ENCODE data around the gene DNAJB12.
"Not testable (repeated sequence)": the region's sequence is repeated elsewhere in the genome, so short reads cannot be mapped to it uniquely, and the experiment has no call there.

The DNAJB12 gene

DNA sequence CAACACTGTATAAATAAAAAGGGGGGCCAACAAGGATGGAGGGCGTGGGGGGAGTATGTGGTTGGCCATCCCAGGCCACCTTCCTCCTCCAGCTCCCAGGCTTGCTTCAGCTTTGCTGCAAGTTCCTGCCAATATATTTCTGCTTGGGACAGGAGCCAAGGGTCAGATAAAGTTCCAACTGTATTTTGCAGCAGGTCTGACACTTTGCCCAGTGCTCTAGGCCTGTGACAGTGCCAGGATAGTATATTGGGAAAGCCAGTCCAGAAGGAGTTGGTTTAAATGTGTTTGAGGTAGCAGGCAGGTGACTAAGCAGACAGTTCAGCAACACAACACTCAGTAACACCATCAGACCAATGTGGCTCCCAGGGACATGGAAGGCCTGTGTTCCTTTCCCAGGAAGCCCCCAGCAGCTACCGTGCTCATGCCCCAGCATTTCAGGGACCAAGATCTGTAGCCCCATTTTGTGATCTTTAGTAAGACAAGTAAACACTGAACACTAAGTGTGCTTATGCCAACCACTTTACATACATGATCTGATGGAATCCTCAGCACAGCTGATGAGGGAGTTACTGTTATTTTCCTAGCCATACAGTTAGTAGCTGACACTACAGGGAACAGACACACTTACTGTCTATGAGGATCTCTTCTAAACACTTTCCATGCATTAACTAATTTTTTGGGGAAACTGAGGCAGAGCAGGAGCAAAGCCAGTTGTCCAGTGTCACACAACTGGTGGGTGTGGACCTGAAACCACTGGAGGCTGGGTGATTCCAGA, 38.9 kb downstream of the DNAJB12 start:
- DNase-seq, result peak; percentile 60

DNA sequence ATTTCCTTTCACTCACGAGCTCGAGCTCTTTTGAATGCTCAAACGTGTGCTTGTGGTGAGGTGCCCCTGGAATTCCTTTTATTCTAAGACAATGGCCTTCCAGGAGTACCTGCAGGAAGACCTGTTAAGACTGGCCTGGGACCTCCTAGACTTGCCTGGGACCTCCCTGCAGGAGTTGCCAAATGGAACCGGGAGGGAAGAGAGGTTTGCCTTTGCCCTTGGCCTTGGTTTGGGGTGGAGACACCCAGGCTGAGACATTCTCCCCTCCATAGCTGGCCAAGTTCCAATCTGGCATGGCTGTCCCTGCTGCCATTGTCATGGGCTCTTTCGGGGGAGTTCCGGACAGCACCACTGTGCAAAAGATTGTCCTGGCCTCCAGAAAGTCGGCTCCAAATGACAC, 39.7 kb downstream of the DNAJB12 start:
- peak; percentile 54 for DNase-seq

DNA sequence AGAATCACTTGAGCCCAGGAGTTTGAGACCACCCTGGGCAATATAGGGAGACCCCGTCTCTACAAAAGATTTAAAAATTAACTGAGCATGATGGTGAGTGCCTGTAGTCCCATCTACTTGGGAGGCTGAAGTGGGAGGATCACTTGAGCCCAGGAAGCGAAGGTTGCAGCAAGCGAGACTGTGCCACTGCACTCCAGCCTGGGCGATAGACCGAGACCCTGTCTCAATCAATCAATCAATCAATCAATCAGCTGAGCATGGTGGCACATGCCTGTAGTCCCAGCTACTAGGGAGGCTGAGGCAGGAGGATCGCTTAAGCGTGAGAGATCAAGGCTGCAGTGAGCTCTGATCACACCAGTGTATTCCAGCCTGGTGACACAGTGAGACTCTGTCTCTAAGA, 40.5 kb downstream of the DNAJB12 start:
- DNase-seq, result no peak

DNA sequence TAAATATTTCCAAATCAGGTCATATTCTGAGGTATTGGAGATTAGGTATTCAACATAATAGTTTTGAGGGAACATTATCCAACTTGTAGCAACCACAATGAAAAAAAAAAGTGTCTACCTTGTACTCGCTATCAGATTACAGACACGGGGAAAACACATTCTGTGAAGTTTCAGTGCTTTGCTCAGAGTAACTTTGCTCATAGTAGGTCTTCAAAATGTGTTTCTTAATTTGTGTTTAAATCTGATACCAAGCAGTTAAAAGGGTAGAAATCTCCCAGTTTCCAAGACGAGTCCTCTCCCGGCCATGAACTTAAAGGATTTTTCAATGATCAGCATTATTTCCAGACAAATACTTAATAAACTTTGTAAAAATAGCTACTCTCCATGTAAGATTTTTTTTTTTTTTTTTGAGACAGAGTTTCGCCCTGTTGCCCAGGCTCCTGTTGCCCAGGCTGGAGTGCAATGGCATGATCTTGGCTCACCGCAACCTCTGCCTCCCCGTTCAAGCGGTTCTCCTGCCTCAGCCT, 41.8 kb downstream of the DNAJB12 start:
- no peak for DNase-seq

DNA sequence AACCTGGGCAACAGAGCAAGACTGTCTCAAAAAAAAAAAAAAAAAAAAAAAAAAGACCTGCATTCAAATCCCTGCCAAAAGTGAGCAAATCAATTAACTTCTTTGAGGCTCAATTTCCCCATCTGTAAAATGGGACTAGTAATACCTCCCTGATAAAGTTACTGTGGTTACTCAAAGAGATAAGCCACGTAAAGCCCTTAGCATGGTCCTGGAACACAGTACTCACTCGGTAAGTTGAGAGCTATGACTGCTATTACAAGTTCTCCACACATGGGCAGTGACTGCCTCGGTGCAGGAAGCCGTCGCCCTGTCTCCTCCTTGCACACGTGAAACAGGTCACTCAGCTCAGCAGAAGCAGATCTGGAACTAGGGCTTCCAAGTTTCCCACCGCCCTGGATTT, 43.1 kb downstream of the DNAJB12 start:
- DNase-seq, result peak; percentile 48

DNA sequence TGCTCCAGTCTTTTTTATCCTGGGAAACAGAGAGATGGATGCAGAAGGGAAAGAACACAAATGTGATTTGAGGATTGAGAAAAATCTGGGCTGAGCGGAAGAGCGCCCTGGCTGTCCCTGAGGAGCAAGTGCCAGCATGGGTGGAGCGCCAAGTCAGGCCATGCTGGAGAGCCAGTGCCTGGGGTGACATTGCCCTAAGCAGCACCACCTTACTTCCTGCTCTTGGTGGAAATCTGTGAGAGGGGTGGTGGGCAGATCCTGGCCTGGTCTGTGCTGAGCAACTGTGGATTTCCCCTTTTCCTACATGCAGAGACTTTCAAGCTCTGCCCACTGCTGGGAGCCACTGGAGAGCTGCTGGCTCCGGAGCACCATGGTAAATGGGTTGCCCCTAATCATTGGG, 44.1 kb downstream of the DNAJB12 start:
- no peak for DNase-seq

DNA sequence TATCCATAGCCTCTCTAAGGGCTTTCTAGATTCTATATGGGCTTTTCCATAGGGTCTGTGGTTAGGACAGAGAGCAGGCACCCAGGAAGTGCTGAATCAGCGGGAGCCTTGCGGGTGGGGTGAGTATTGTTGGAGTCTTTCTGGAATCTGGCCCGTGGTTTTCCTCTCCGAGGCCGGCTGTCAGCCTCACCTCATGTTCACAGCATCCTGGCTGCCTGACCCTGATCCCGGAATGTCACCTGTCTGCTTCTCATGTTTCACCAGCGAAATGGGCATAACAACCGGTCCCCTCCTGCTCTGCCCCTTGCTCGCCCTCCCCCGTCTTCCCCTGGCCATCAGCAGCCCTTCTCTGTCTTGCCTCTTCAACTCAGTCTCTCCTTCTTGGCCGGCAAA, 44.5 kb downstream of the DNAJB12 start:
- no peak for DNase-seq

DNA sequence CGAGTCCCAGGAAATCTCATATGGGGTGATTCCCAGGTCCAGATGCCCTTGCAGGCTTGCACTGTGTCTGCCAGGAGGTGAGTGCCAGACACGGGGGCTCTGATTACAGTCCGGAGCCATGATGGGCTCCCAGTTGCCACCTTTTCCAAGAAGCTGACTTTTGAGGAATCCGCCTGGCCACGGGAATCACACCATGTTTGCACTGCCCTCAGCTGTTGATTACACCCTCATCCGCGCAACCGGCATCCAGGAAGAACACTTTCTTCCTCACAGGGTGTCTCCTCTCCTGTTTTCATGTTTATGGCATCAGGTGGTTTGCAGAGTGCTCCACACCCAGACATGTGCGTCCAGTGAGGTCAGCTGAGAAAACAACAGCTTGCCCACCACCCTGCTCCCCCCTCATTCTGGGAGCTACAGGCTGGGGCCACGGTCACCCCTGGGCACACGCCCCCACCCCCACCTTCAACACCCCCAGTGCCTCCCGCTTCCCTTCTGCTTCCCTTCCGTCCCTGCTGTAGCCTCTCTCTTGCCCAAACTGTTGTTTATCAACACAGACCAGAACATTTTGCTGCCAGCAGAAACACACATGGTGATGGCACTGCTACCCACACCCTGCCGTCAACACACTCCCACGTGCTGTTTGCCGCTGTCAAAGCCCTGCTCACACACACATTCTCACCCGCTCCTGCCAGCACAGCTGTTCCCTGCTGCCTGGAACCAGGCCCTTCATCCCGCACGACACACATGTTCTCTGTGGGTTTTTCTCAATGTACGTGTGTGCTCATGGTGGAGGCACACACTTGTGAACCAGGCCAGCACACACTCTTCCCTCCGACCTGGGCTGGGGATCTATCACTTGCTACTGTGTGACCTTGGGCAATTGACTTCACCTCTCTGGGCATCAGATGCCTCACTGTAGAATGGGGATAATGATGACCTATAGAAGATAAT, 45.2 kb downstream of the DNAJB12 start:
- DNase-seq, result peak; percentile 89

DNA sequence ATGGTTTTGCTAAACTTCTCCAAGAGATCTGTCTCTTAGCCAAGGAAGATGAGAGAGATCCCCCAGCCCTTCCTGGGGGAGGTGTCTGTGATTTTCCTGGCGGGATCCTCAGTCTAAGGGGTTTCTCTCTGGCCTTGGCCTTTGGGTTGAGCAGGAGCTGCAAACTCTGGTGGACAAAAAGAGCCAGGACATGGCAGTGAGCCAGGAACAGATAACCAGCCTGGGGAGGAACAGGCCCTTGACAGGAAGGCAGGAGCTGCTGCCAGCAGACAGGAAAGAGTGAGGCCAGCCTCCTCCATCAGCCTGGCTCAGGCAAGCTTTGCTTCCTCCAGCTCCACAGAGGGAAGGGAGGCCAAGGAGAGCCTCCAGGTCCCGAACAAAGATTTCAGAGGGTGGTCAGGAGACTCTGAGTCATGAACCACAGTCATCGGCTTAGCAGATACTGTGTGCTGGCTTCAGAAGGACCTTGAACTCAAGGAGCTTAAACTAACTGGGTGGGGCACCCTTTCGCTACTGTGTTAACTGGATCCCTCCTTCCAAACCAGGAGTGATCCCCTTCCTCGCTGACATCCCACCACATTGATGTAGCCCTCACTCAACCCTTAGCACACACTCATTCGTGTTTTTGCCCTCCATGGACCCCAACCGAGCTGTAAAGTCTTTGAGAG, 46.3 kb downstream of the DNAJB12 start:
- DNase-seq, result peak; percentile 90

DNA sequence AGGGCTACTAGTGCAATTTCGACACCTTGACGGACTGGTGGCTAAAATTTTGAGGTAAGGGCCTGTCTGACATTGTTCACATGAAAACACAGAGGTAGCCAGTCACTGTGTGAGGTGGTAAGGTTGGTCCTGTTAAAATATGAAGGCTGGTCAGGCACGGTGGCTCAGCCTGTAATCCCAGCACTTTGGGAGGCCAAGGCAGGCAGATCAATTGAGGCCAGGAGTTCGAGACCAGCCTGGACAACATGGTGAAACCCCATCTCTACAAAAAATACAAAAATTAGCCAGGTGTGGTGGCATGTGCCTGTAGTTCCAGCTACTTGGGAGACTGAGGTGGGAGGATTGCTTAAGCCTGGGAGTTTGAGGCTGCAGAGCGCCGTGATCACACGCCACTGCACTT, 47.0 kb downstream of the DNAJB12 start:
- not testable (repeated sequence) for DNase-seq

DNA sequence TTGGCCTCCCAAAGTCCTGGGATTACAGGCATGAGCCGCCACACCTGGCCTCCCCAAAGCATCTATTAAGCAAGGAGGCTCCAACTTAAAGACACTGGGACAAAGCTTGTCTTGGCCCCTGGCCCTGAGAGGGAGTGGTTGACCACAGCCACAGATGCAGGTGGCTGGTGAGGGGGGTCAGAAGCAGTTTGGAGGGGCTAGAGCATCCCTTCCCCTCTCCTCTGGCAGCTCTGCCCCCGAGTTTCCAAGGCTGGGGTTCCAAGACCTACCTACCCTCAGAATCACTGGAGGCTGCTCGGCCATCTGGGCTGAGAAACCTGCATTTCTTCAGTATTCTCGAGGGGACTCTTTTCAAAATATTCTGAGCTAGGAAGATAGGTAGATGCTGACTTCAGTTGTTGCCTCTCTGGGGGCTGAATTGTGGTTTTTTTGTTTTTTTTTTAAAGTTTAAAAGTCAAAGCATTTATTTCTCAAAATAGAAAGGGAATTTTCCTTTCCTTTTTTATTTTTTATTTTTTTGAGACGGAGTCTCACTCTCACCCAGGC, 48.4 kb downstream of the DNAJB12 start:
- DNase-seq, result peak; percentile 2

DNA sequence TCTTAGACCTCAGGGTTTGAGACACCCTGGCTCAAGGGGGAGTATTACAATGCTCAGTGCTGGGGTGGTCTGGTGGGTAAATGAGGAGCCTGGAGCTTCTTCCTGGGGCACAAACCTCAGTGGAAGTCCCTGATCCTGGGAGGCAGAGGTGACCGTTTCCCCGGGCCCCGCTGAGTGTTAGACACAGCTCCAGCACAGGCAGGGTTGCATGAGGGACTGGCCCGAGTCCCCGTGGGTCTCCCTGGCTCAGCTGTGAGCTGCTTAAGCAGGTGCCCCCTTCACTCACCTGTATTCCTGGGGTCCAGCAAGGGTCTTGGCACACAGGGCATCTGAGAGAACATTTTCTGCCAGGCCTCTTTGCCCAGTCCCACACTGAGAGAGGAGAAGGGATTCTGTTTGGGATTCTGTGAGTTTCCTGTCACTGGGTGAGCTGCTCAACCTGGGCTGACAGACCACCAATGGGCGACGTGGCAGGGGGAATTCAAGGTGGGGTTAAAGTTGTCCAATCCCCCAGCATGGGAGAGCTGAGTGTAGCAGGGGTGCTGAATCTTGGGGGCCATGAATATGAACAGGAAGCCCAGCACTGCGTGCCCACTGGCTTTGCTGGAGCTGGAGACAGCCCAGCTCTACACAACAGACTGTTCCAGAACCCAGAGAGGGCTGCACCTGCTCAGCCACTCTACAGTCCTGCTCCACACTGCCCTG, 51.1 kb downstream of the DNAJB12 start:
- no peak for DNase-seq

DNA sequence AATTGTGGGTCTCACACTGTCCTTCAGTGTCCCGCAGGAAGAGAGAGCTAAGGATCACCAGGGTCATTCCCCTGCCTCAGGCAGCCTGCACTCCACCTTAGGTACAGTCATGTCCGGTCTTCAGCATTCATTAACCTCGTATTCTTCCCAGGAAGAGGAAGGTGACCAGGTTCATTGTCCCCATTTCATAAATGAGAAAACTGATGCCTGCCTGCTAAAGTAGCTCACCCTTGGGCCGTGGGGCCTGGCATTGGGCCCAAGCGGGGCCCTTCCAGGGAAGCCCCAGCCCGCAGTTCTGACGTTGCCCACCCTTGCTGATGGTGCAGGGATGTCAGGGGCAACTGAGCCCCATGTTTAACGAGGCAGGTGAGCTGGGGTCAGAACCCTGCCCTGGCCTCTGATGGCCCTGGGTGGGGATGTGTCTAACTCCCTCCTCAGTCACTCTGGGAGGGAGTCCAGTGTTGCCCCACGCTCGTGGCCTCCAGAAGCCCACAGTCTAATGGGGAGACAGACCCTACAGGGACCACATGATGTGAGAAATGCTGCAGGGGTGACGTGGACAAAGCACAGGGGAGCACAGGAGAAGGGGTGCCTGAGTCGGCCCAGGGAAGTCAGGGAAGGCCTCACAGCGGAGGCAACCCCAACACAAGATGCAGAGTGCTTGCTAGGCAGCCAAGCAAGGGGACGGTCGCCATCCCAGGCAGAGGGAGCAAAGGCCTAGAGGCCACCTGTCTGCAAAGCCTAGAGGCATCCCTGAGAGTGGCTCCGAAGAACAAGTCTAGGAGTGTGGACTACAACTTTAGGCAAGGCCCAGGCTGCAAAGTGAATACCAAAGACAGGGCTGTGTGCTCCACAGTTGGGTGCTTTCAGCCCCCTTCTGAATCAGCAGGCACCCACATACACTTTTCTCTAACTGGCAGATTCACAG, 55.9 kb downstream of the DNAJB12 start:
- no peak for DNase-seq

DNA sequence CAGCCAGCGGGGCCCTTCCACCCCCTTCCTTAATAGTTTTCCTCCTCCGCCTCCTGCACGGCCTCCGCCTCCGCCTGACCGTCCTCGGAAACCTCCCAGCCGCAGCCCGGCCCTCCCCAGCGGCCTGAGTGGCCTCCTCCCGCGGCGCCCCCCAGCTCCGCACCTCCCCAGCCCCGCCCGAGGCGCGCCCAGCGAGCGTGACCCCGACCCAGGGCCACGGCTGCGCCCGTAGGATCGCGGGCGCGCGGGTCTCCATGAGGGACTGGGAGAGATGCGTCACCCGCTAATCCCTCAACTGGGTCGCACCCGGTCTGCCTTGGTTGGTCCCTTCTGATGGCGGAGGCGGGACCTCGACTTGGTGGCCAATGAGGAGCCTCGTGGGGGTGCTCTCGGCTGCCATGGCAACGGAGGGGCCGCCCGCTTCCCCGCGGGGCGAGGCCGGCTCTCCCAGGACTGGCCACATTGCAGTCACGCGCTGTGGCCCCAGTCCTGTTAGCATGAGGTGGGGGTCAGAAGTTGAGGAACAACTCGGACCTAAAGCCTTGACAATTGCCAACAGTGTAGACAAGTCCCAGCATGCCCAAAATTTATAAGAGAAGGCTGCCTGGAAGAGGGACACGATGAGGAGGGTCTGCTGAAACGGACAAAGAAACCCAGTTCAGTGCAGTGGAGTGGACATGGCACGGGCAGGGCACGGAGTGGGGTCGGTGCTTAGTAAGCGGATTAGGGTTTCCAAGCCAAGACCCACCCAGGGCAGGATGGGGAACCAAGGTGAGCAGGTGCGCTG, 56.7 kb downstream of the DNAJB12 start:
- DNase-seq, result peak; percentile 99

DNA sequence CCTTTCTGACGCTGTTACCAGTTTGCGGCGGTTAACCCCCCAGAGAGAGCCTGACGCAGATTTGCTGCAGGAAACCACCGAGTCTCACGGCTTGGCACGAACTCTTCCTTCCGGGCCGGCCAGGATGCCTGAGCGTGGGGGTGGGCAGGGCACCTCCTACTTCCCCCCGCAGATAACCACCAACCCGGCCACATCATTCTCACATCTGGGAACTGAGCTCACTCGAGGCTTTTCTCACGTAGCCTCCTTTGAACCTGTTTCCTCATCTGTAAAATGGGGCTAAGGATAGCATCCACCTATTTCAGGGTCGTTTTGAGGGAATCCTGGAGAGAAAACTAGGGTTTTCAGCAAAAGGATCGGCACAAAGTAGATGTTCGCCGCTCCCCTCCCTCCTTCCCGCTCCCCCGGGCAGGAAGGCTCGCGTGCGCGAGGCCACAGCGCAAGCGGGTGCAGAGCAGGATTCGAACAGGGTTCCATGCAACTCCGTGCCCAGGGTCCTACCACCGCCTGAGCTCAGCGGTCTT, 57.4 kb downstream of the DNAJB12 start:
- DNase-seq, result peak; percentile 92

DNA sequence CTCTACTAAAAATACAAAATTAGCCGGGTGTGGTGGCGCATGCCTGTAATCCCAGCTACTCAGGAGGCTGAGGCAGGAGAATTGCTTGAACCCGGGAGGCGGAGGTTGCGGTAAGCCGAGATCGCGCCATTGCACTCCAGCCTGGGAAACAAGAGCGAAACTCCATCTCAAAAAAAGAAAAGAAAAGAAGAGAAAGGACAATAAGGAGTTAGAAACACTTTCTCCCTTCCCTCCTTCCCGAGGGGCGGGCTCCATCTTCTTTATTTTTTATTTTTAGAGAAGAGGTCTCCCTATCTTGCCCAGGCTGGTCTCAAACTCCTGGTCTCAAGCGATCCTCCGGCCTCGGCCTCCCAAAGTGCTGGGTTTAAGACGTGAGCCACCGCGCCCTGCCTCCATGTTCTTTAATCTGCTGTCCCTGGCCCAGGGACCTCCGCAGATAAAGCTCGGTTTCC, 57.9 kb downstream of the DNAJB12 start:
- not testable (repeated sequence) for DNase-seq

DNA sequence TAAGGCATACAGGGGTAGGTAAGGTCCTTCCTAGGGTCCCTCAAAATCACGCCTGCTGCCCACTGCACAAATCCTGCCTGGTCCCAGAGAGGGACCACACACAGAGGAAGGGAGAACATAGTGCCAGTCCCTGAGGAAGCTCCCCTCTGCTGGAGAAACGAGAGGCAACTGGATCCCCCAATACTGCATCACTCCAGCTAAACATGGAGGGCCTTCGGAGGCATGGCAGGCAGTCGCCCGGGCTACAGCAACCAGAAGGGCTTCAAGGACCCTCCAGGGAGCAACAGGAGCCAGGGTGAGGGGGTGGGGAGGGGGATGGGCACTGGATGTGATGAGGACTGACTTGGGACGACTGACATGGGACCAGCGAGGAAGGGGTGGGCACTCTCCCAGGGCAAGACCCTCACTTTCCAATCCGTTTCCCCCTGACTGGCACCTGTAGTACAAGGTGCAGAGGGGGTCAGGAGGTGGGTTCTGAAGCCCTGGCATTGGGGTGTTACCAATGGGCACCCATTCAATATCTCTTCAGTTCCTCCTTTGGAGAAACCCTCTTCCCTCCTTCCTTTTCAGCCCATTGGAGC, 59.3 kb downstream of the DNAJB12 start:
- no peak for DNase-seq

DNA sequence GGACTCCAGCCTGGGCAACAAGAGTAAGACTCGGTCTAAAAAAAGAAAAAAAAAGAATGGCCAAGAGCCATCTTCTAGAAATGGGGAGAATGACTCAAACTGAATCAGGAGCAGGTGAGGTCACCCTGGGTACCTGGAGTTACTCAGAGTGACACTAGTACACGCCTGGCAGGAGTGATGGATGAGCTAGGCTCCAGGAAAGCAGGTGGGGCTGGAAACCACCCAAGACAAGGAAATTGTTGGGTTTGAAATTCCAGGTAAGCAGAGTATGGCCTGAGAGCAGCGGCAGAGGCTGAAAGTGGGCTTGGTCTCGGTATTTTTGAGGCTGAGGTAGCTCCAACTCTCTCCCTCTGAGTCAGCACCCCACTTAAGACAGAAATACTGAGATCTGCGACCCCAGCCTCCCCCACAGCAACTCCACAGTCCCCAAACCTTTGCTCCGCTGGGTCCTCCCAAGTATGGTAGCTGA, 62.5 kb downstream of the DNAJB12 start:
- no peak for DNase-seq

DNA sequence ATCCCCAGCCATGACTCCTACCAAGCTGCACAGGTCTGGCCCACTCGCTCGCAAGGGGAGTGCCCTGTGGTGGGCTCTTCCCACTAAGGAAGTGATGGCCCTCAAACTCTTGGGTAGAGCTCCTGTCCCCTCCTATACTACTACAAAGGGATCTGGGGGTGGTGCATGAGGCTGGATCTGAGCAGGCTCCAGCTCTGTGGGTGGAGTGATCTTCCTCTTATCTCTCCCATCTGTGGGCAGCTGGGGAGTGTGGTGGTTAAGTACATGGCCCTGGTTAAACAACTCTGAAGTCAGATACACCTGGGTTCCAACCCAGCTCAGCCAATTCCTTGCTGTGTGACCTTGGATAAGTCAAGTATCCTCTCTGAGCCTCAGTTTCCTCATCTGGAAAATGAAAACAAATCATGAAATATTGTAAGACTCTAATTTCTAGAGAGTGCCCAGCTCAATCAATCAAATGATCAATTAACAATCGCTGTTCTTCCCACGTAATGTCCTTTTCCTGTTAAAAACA, 63.6 kb downstream of the DNAJB12 start:
- peak; percentile 92 for DNase-seq

Data from hematopoietic multipotent progenitor cell treated with erythropoietin and hydrocortisone succinate and interleukin-3 and kit ligand, for 8 days (in vitro differentiated cells).